HT1080 (cell line): ENCODE results near the gene CNR2. TPM values are rescaled to one million over a fixed set of nuclear protein-coding genes. Genes with fewer than 3 reads are reported as not detected.

Source experiments
- DNase-seq: peaks from one replicate; pipeline ENCODE4 v3.0.0-alpha.2; 2015; ENCODE audit warnings: low read depth
- total RNA-seq: library from RNA; depleted of rRNA; stranded (reverse); fragments of >200 nt; shearing (Covaris generic); gene quantifications from 2 replicates; pipeline ENCODE4 v1.2.3, GENCODE V29; 2014

CNR2 gene
- total RNA-seq, 1 experiment from 2014 or later = not detected

DNA sequence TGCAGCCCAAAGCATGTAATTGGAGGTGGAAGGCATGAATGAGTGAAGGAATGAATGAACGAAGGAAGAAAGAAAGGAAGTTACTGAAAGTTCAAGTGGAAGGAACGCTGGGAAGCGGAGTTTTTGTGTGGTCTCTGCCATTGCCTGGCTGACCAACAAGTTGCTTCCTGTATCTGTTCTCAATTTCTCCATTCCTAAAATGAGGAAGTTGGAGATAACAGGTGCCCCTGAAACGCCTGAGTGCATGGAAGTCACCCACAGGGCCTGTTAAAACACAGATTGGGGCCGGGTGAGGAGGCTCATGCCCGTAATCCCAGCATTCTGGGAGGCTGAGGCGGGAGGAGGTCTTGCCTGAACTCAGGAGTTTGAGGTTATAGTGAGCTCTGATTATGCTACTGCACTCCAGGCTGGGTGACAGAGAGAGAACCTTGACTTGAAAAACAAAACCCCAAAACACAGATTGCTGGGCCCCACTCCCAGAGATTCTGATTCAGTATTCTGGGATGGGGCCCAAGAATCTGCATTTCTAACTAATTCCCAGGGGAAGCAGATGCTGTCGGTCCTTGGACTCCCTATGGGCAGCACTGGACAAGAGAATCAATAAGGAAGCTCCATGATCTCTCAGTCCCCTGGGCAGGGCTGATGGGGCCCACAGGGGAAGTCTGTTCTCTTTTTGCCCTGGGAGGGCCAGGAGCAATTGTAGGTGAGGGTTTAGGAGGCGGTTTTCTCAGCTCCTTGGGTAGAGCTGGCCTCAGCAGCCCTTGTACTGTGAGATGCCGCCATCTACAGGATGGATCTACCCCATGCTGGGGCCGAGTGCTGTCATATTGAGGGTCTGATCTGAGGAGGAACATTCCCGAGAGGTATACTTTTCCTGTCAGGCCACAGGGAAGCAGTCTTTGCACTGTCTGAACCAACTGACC, 3.3 kb upstream of the CNR2 start:
- peak; percentile 88 for DNase-seq

DNA sequence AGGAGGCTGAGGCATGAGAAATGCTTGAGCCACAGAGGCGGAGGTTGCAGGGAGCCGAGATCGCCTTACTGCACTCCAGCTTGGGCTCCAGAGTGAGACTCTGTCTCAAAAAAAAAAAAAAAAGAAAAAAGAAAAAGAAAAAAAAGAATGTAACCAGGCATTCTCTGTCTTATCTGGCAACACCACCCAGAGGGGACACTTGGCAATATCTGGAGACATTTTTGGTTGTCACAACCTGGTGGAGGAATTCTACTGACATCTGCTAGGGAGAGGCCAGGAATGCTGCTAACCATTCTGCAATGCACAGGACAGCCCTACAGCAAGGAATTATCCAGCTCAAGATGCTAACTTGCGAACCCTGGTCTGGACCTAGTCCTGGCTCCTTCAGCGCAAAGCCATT, 2.3 kb upstream of the CNR2 start:
- DNase-seq = no peak

DNA sequence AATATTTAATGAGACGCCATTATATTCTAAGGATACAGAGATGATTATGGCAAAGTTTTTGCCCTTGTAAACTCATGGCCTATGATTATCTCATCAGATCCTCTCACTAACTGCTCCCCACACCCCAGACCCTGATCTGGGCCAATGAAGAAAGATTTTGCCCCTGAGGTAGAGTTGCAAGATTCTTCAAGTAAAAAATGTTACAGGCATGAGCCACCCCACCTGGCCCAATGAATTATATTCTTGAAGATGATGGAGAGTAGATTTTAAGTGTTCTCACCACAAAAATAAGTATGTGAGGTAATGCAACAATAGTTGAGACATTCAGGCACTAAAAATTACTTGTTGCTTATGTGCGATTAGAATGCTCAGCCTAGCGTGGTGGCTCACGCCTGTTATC, 1.8 kb upstream of the CNR2 start:
- no peak for DNase-seq

DNA sequence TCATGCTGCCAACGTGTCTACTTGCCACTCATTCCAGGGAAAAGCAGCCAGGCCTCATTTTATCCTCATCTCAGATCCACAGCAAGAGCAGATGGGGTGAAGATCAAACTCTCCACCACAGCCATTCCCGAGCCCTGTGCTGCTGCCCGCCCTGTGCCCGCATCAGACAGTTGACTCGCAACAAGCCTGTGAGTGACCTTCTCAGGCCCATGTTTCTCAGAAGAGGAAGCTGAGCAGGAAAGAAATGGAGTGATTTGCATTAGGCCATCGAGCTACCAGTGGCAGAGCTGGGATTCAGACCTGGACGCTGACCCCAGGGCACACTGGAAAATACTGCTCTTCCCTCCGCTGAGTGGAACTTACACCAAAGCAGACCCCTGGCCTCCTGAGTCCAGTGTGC, 1.2 kb downstream of the CNR2 start:
- DNase-seq = no peak

DNA sequence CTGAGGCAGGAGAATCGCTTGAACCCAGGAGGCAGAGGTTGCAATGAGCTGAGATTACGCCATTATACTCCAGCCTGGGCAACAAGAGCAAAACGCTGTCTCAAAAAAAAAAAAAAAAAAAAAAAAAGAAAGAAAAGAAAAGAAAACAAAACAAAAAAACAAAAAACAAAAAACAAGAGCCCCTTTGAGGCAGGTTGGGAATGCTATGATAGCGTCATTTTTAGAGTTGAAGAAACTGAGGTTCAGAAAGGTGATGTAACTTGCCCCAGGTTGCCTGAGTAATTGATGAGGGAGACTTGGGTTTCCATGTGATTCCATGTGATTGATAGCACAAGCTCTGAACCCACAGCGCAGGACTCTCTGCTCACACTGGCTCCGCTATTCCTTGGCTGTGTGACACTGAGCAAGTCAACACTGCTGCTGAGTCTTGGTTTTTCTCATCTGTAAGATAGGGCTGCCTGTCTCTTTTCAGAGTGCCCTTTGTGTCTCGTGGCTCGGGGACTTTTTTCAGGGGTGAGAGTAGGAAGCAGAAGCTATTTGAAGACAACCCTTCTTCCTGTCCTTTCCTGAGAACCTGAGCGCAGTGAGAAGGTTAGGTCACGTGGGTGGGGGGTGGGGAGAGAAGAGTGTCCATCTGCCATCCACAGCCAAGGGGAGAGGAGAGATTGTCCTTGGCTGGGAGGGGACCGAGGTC, 2.5 kb downstream of the CNR2 start:
- no peak for DNase-seq

DNA sequence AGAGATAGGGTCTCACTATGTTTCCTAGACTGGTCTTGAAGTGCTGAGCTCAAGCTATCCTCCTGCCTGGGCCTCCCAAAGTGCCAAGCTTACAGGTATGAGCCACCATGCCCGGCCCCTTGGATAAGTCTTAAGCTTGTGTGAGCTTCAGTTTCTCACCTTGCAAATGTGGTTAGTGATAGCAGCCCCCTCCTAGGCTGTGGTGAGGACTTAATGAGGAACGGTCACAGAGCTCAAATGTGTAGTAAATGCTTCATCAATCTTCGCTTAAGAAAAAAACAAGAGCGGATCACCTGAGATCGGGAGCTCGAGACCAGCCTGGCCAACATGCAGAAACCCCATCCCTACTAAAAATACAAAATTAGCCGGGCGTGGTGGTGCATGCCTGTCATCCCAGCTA, 3.0 kb downstream of the CNR2 start:
- DNase-seq = no peak

DNA sequence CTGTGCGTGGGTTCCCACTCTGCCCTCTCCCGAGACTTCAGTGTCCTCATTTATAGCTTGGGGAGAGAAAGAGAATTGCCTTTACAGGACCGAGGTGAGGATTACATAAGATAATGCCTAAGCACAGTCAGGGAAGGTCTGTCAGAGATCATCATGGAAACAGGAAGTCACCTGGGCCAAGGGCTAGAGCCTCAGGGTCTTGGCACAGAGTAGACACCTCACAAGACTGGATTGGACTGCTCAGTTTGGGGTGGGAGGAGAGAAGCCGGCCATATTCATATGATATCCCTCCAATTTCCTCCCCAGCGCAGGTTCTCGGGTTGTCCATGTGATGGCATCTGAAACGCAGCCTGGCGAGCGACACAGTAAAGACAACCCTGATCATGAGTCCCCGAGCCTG, 3.8 kb downstream of the CNR2 start:
- DNase-seq = no peak

DNA sequence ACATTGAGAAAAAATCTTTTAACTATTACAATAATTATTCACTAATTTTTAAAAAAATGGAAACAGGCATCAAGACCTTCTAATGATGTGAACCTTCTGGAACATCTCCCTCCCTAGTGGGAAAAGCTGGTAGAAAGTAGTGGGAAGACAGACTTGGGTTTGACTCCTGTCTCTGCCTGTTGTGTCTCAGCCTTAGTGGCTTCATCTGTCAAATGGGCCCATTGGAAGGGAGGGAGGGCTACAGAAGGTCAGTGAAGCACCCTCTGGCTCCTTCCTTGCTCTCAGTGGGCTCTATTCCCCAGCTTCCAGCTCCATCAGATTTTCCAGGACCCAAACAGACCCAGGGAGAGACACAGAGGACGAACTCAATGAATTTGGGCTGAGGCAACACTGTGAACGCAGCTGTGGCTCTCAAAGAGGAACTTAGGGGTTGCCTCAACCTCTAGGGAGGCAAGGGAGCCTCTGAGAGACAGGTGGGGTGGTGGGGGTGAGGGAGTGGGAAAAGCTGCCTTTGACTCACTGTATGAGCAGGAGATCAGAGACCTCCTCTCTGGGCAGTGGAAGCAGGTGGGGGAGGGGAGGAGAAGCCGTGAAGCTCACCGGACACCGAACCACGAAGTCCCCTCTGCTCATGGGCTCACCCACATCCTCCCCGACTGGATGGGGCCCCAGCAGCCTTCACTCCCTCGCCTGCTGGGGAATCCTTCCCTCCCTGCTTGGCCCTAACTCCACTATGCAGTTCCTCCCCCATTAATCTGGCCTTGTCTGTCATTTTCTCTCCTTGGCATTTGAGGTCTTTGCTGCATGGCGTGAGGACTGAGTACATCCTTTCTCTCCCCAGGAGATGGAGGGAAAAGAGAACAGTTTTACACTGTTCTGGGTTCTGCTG, 4.5 kb downstream of the CNR2 start:
- DNase-seq = no peak

DNA sequence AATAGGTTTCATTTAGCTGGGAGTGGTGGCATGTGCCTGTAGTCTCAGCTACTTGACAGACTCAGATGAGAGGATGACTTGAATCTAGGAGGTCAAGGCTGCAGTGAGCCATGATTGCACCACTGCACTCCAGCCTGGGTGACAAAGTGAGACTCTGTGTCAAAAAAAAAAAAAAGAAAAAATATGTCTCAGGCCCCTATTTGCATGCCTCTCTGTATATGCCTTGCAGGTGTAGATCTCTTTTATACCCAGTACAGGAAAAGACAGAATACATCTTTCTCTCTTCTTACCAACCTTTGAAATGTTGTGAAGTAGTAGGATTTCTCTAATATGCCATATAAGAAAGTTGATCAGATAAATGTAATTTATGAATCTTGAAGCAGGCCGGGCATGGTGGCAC, 6.4 kb downstream of the CNR2 start:
- DNase-seq = no peak

DNA sequence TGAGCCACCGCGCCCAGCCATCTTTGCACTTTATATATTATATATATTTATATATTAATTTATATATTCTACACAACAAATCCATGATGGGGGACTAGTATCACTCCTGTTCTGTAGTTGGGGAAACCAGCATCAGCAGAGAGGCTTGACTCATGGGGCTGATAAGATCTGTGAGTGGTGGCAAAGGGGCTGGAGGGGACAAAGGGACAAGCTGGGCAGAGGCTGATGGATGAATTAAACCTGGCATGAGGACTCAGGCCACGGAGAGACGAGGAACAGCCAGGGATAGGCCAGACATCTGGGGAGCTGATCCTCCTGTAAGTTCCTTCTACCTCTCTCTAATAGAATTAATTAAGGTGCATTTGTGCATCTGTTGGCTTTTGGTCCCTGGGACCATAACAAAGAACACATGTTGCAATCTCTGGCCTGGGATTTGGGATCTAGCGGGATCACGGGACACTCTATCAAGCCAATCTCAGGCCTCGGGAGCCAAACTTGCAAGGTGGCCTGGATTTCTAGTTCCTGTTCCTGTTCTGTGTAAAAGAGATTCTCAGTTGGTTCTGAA, 7.6 kb downstream of the CNR2 start:
- DNase-seq = no peak

DNA sequence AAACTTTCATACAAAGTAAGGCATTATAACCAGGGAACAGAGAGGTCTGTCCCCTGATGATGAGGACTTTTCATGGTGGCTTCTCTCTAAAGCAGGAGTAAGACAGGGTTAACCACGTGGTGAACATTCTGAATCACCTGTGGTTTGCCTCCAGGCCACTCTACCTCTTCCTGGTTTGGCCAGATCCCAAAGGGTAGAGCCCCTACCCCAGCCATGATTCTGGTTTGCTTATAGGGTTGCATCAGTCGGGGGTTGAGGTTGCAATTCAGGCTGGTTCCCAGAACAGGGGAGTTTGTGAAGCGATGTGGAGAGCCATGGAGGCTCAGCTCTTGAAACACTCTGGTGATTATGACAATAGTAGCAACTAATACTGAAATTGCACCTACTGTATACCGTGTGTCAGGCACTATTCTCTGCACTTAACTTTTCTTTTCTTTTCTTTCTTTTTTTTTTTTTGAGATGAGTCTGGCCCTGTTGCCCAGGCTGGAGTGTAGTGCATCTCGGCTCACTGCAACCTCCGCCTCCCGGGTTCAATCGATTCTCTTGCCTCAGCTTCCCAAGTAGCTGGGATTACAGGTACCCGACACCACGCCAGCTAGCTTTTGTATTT, 8.3 kb downstream of the CNR2 start:
- DNase-seq = no peak

DNA sequence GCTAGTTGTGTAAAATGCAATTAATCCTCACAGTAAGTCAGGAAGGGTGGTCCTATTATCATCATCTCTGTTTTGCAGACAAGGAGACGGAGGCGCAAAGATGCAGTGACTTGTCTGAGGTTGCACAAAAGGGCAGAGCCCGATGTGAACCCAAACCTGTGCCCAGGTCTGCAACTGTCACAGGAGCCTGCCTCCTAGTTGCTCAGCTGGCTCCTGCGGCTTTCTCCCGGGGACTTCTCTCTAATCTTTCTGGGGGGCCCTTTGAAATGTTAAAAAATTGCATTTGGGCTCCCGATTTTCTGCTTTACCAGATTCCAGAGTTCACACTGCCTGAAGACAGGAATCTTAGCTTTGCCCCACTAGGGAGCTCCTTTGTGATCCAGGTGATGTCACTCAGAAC, 9.4 kb downstream of the CNR2 start:
- DNase-seq = no peak

DNA sequence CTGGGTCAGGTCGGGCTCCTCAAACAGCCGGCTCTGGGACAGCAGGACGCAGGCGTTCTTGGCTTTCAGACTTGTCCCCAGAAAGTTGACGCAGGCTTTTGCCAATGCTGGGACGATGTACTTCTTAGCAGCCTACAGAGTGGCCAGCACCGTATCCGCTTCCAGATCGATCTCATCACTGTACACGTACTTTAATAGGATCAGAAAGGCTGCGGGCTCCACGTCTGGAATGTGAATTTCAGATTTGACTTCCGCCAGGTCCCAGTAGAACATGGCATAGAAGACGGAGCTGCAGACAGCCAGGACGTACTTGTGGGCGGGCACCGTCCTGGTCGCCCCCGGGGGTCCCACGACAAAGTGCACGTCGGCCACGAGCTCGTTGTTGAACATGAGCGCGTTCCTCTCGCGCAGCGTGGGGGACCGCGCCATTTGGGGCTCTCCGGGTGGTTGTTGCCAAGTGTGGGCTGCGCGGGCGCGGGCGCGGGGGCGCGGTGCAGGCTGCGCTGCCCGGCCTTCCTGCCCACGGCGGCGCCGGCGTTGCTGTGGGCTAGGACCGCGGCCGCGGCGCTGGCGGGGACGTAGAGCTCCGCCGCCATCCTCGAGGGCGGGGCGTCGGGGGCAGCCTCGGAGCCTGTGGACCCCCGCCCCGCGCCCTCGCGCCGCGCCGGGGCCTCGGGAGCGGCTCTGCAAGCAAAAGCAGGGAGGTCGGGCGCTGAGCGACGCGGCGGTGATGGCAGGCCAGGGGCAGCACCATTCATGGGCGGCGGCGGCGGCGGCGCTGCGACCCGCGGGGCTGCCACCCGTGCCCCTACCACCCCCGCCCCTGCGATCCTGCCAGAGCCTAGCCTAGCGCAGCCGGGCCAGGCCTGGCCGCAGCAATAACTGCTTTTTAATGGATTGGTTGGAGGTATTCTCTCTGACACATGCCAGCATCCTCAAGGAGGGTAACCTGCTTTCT, 10.6 kb downstream of the CNR2 start:
- DNase-seq = no peak

DNA sequence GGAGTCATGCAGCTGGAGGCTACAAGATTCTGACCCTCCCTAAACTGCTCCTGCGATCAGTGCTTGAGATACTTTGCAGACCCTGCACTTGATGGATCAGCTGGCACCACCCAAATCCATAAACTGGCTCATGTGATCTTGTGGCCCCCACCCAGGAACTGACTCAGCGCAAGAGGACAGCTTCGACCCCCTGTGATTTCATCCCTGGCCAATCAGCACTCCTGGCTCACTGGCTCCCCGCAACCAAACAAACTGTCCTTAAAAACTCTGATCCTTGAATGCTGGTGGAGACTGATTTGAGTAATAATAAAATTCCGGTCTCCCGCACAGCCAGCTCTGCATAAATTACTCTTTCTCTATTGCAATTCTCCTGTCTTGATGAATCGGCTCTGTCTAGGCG, 13.1 kb downstream of the CNR2 start:
- DNase-seq = peak; percentile 11

DNA sequence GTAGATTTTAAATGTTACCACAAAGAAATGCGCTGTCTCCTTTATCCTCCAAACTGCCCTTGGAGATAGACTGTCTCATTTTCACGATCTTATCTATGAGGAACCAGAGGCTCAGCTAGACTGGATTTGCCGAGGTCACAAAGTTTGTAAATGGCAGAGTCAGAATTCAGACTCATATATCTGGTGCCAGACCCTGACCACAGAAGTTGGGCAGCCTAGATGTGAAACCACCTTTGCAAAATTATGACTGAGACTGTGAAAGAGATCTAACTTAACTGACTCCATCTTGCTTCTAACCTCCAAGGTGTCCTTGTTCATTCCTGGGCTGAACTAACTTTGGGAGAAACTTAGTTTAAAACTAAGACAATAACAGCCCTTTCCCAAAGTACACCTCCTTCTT, 14.1 kb downstream of the CNR2 start:
- DNase-seq = no peak

DNA sequence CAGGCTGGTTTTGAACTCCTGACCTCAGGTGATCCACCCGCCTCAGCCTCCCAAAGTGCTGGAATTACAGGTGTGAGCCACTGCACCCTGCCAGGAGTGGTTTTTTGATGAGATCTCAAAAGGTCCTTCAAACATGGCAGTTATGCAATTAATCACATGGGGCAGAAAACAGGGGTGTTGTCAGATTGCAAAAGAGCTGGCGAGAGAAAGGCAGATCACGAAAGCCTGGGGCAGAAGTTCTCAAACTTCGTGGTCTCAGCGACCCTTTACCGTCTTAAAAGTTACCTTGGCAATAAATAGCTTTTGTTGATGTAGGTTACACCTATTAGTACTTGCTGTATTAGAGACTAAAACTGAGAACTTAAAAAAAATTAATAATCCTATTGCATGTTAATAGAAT, 16.1 kb downstream of the CNR2 start:
- DNase-seq = no peak

DNA sequence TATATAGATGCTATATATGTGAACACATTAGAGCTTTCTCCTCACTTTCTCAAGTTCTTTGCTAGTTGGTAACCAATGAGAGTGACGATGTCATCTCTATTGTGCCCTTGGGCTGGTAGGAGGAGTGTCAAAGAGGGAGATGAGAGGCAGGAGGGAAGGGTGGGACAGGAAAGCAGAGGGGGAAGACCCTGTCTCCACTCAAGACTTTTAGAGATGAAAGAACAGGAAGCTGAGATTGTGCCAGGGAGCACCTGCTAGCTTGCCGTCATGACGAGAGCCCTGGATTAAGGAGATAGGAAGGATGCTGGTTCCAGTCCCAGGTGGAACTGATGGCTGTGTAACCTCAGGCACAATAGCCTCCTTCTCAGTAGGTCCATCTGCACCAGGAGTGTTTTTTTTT, 16.7 kb downstream of the CNR2 start:
- no peak for DNase-seq

DNA sequence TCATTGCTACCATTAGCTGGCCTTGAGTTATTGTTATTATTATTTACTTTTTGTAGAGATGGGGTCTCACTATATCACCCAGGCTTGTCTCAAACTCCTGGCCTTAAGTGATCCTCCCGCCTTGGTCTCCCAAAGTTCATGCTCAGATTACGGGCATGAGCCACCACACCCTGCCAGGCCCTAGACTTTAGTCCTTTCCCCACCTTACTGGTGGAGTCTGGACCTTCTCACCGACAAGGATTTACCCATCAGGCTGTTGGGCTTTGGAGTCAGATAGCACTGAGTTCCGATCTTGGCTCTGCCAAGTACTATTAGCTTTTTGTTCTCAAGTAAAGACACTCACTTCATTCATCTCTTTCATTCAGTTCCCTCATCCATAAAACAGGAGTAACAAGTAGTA, 17.2 kb downstream of the CNR2 start:
- no peak for DNase-seq

DNA sequence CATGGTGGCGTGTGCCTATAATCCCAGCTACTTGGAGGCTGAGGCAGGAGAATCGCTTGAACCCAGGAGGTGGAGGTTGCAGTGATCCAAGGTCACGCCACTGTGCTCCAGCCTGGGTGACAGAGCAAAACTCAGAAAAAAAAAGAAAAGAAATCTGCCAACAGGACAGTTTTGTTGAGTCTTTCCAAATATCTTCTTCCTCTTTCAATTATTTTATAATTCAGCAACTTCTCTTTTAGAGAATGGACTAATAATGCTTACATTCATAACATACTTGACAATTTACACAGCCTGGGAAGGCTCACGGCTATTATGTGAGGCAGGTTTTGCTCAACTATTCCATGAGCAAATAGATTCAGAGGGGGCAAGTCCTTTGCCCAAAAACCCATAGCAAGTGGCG, 18.1 kb downstream of the CNR2 start:
- DNase-seq = no peak

DNA sequence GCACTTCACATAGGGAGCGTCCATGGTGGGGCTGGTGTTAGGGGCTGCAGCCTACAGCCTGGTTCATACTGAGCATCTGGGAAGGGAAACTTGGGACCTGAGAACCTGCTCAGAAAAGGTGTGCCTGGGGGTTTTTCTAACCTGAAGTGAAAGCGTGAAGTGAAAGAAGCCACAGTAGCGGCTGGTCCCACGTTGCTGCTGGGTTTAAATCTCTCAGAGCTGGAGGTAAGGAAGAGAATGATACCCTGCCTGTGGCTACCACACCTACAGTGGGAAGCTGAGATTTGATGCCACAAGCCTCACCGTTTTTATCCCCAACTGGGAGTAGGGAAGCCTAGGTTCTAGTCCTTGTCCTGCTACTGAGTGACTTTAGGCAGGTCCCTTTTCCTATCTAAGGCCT, 24.1 kb downstream of the CNR2 start:
- no peak for DNase-seq
